K562 (cell line): ENCODE data around the gene RASSF7. TPM values are rescaled to one million over a fixed set of nuclear protein-coding genes. Genes with fewer than 3 reads are reported as not detected.

ENCODE experiments used
- ARHGAP35 ChIP-seq: fragments of 450-650 bp; IDR thresholded peaks from 2 replicates; pipeline ENCODE4 v1.6.1; 2018; ENCODE audit not compliant: partially characterized antibody
- BCOR ChIP-seq: fragments of 450-650 bp; IDR thresholded peaks from 2 replicates; pipeline ENCODE4 v1.6.1; 2016
- CBX5 ChIP-seq: IDR thresholded peaks from 2 replicates; pipeline ENCODE4 v1.6.1; 2014; ENCODE audit warnings: low read depth, borderline replicate concordance
- CC2D1A ChIP-seq: fragments of 450-650 bp; IDR thresholded peaks from 2 replicates; pipeline ENCODE4 v1.6.1; 2017; ENCODE audit warnings: mild to moderate bottlenecking
- CCNT2 ChIP-seq: IDR thresholded peaks from 2 replicates; pipeline ENCODE4 v1.6.1; 2011; ENCODE audit warnings: borderline replicate concordance, low read depth, mild to moderate bottlenecking, moderate library complexity, mixed read lengths, low read length; ENCODE audit not compliant: insufficient read length; ENCODE audit errors: extremely low read depth
- CGGBP1 ChIP-seq: fragments of 250-450 bp; sonication (Bioruptor Pico); IDR thresholded peaks from 2 replicates; pipeline ENCODE4 v1.9.0; 2021; ENCODE audit warnings: mild to moderate bottlenecking
- HDAC3 ChIP-seq: fragments of 450-650 bp; IDR thresholded peaks from 2 replicates; pipeline ENCODE4 v1.6.1; 2018; ENCODE audit warnings: borderline replicate concordance, mild to moderate bottlenecking, moderate library complexity; ENCODE audit not compliant: partially characterized antibody
- HLTF ChIP-seq: fragments of 450-650 bp; IDR thresholded peaks from 2 replicates; pipeline ENCODE4 v1.6.1; 2016
- HNRNPK ChIP-seq: fragments of 200-400 bp; formaldehyde crosslinking; IDR thresholded peaks from one replicate; pipeline ENCODE4 v1.6.1; 2018; ENCODE audit warnings: mild to moderate bottlenecking, low read depth, low read length; ENCODE audit not compliant: poor library complexity, severe bottlenecking
- KDM1A ChIP-seq, 2 experiments: fragments of 450-650 bp; IDR thresholded peaks; 2 replicates each; pipeline ENCODE4 v1.6.1; 2016; ENCODE audit warnings: mild to moderate bottlenecking in 2 of 2
- NR2C2 ChIP-seq, 2 experiments: fragments of 200-800 bp in 1 of 2; sonication (Bioruptor generic) in 1 of 2; sonication (generic) in 1 of 2; formaldehyde crosslinking in 1 of 2; IDR thresholded peaks; 2 replicates each; pipeline versions ENCODE4 v1.6.1 to v1.8.0; 2016 to 2022; ENCODE audit warnings: mild to moderate bottlenecking in 1 of 2, missing compliant biosample characterization in 1 of 2, missing genetic modification characterization in 1 of 2, missing genetic modification reagents in 1 of 2
- SREBF1 ChIP-seq: fragments of 150-350 bp; IDR thresholded peaks from 2 replicates; pipeline ENCODE4 v1.6.1; 2014; ENCODE audit warnings: antibody characterized with exemption, low read depth, low read length, borderline replicate concordance
- TAF9B ChIP-seq: fragments of 450-650 bp; IDR thresholded peaks from 2 replicates; pipeline ENCODE4 v1.6.1; 2018; ENCODE audit warnings: mild to moderate bottlenecking; ENCODE audit not compliant: partially characterized antibody
- TRIM24 ChIP-seq, 2 experiments: fragments of 450-650 bp; IDR thresholded peaks; 2 replicates each; pipeline ENCODE4 v1.6.1; 2016
- VEZF1 ChIP-seq: fragments of 200-800 bp; sonication (Bioruptor generic); IDR thresholded peaks from 2 replicates; pipeline ENCODE4 v1.6.1; 2017; ENCODE audit warnings: missing genetic modification characterization, missing compliant biosample characterization
- ZBTB9 ChIP-seq: fragments of 450-650 bp; formaldehyde crosslinking; IDR thresholded peaks from 2 replicates; pipeline ENCODE4 v1.4.0; 2020; ENCODE audit warnings: mild to moderate bottlenecking, moderate library complexity
- ZFP36 ChIP-seq: fragments of 150-350 bp; IDR thresholded peaks from 2 replicates; pipeline ENCODE4 v1.6.1; 2018; ENCODE audit warnings: low read length, low read depth; ENCODE audit not compliant: partially characterized antibody
- ZNF224 ChIP-seq: sonication (generic); formaldehyde crosslinking; IDR thresholded peaks from 2 replicates; pipeline ENCODE4 v1.8.0; 2022; ENCODE audit warnings: mild to moderate bottlenecking, missing genetic modification reagents
- ZNF431 ChIP-seq: sonication (generic); formaldehyde crosslinking; IDR thresholded peaks from 2 replicates; pipeline ENCODE4 v1.8.0; 2022; ENCODE audit warnings: mild to moderate bottlenecking, missing genetic modification reagents
- polyA plus RNA-seq, 8 experiments: library from polyadenylated mRNA; depleted of rRNA in 4 of 8; stranded (reverse) in 5 of 8; unstranded in 3 of 8; fragments of >200 nt; fragmentation: Nextera tagmentation in 2 of 8; fragmentation: Illumina TruSeq in 1 of 8; extraction: Ambion mirVana in 2 of 8; extraction: Trizol in 1 of 8; gene quantifications; 2 replicates each; pipeline versions ENCODE4 v1.2.1 to v1.2.3, GENCODE V29; 2011 to 2014; ENCODE audit warnings: inconsistent platforms in 1 of 8, missing spikeins in 1 of 8
- total RNA-seq, 7 experiments: library from RNA; depleted of rRNA in 6 of 7; stranded (reverse); fragments of >200 nt in 6 of 7; fragmentation: Illumina TruSeq in 2 of 7; extraction: Trizol in 2 of 7; gene quantifications; 2 replicates each; pipeline versions ENCODE4 v1.2.1 to v1.2.3, GENCODE V29; 2011 to 2021; ENCODE audit warnings: low replicate concordance in 1 of 7
- TF ChIP-seq, protein P1 (sequence below): fragments of 150-350 bp; IDR thresholded peaks from 2 replicates; pipeline ENCODE4 v1.6.1; 2014; ENCODE audit warnings: low read depth, mild to moderate bottlenecking, low read length, borderline replicate concordance

RASSF7 gene
- total and polyA plus RNA-seq, 9 of the 15 experiments (the other 6 are each of a cell fraction or from before 2014, with no cell fraction given) = 0.41 to 45.2 (median 18.6) TPM

DNA sequence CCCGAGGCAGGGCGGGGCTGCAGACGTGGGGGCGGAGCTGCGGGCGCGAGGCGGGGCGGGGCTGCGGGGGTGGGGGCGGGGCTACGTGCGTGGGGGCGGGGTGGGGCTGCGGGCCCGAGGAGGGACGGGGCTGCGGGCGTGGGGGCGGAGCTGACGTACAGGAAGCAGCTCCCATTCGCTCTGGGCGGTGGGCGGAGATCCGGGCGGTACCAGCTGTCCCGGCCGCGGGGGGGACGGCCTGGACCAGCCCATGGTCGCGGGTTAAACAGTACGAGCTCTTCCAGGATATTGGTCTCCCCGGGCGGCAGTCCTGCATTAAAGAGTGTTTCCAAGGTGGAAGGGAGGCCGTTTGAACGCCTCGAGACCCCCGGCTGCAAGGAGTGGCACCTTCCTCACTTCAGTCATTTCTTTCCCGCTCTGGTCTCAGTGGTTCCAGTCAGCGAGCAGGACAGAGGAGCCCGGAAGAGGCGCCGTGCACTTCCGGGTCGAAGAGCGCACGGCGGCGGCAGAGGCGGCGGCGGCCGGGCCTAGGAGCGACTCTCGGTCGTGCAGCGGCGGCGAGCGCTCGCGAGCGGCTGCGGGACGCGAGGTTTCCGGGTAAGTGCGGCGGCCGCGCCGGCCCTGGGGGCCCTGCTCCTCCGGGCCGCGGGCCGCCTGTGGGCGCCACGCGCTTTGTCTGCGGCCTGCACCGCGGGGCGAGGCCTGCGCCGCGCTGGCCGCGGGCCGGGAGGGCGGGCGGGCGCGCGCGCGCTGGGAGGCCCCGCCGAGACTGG, 15.4 kb downstream of the RASSF7 start, which contains the start of gene PHRF1 (continued):
- TF ChIP-seq, protein P1, sequence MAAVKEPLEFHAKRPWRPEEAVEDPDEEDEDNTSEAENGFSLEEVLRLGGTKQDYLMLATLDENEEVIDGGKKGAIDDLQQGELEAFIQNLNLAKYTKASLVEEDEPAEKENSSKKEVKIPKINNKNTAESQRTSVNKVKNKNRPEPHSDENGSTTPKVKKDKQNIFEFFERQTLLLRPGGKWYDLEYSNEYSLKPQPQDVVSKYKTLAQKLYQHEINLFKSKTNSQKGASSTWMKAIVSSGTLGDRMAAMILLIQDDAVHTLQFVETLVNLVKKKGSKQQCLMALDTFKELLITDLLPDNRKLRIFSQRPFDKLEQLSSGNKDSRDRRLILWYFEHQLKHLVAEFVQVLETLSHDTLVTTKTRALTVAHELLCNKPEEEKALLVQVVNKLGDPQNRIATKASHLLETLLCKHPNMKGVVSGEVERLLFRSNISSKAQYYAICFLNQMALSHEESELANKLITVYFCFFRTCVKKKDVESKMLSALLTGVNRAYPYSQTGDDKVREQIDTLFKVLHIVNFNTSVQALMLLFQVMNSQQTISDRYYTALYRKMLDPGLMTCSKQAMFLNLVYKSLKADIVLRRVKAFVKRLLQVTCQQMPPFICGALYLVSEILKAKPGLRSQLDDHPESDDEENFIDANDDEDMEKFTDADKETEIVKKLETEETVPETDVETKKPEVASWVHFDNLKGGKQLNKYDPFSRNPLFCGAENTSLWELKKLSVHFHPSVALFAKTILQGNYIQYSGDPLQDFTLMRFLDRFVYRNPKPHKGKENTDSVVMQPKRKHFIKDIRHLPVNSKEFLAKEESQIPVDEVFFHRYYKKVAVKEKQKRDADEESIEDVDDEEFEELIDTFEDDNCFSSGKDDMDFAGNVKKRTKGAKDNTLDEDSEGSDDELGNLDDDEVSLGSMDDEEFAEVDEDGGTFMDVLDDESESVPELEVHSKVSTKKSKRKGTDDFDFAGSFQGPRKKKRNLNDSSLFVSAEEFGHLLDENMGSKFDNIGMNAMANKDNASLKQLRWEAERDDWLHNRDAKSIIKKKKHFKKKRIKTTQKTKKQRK = no peak
- TF ChIP-seq CGGBP1 (CRISPR knock-in tag) (no peak; the same call in 1 of the 2 replicates), NR2C2 (CRISPR knock-in tag; IDR thresholded peaks at IDR 0.05) (peak; percentile 98), NR2C2 (tag; IDR thresholded peaks at IDR 0.05) (peak; percentile 99), TRIM24 (IDR thresholded peaks at IDR 0.05) (peak in 1 of 2 experiments; percentile 72; a peak in 2 of 4 replicates), VEZF1 (CRISPR knock-in tag) (peak; percentile 96), HNRNPK (no peak), HDAC3 (no peak), TAF9B (peak; percentile 96), KDM1A (IDR thresholded peaks at IDR 0.05) (no peak), BCOR (no peak), CCNT2 (peak; percentile 34), ZNF224 (CRISPR knock-in tag) (0 out of 2 replicates have a peak, but pooled peaks have one; percentile 23), ZBTB9 (no peak), HLTF (no peak), SREBF1 (peak; percentile 96), ARHGAP35 (no peak), ZNF431 (CRISPR knock-in tag) (no peak), CBX5 (no peak), CC2D1A (no peak), ZFP36 (no peak)
